ENCODE data around the gene MRTFB. TPM values are rescaled to one million over a fixed set of nuclear protein-coding genes. Genes with fewer than 3 reads are reported as not detected.
A peak's percentile ranks its signal among the peaks of the same experiment; 100 is the strongest.

Gene MRTFB
- total RNA-seq, 4 donors from 2014 or later = 37.8 to 82.7 (median 47.9) TPM

GRCh38 chr16:14086477-14086876, 15.4 kb downstream of the MRTFB start:
- in situ Hi-C loops (cut with MboI; ENCODE audit: low pct_ligation_motif_present in 1 of 4, low pct_unique_long_range_greater_than_20kb in 1 of 4, low sequenced_read_pairs in 3 of 4) = no loop called here
- DNase-seq = no peak
- WGBS, 2 donors (ENCODE audit: low coverage in 1 of 2) = 67 to 77% methylated on average over 1 of the region's 1 CpG
- no peak overlapping the region for H3K27ac ChIP-seq
- no peaks in the 10 kb centered on the region for H3K9me3 ChIP-seq
- no peak for TF ChIP-seq EP300 (IDR thresholded peaks at IDR 0.05; ENCODE audit: low read depth)
- TF ChIP-seq, protein P1, sequence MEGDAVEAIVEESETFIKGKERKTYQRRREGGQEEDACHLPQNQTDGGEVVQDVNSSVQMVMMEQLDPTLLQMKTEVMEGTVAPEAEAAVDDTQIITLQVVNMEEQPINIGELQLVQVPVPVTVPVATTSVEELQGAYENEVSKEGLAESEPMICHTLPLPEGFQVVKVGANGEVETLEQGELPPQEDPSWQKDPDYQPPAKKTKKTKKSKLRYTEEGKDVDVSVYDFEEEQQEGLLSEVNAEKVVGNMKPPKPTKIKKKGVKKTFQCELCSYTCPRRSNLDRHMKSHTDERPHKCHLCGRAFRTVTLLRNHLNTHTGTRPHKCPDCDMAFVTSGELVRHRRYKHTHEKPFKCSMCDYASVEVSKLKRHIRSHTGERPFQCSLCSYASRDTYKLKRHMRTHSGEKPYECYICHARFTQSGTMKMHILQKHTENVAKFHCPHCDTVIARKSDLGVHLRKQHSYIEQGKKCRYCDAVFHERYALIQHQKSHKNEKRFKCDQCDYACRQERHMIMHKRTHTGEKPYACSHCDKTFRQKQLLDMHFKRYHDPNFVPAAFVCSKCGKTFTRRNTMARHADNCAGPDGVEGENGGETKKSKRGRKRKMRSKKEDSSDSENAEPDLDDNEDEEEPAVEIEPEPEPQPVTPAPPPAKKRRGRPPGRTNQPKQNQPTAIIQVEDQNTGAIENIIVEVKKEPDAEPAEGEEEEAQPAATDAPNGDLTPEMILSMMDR (IDR thresholded peaks at IDR 0.05) = no peak
- no peak for TF ChIP-seq POLR2A (IDR thresholded peaks at IDR 0.05)
- no peak for TF ChIP-seq POLR2AphosphoS5 (IDR thresholded peaks at IDR 0.05)
- no peak overlapping the region for H3K4me3 ChIP-seq
- intact Hi-C loops (cut with DNase I; ENCODE audit: low total_unique reads) = no loop called here
- peaks cover 0 to 4% (median 0%) of the 10 kb centered on the region in 4 donors for H3K36me3 ChIP-seq
- peaks cover 24 to 57% (median 35%) of the 10 kb centered on the region in 4 donors for H3K4me1 ChIP-seq
- H3K27me3 ChIP-seq = no peaks in the 10 kb centered on the region

GRCh38 chr16:14087181-14087580, 16.1 kb downstream of the MRTFB start:
- Histone ChIP-seq H3K4me3 (no peak overlapping the region), H3K4me1 (peaks cover 26 to 61% (median 37%) of the 10 kb centered on the region in 4 donors), H3K27me3 (no peaks in the 10 kb centered on the region), H3K9me3 (no peaks in the 10 kb centered on the region), H3K36me3 (peaks cover 0 to 4% (median 0%) of the 10 kb centered on the region in 4 donors), H3K27ac (peak overlapping the region in 1 of 4 donors; percentile 69)
- intact Hi-C loops (cut with DNase I; ENCODE audit: low total_unique reads) = no loop called here
- no peak for DNase-seq
- TF ChIP-seq, protein P1 (IDR thresholded peaks at IDR 0.05) = no peak
- TF ChIP-seq POLR2AphosphoS5 (IDR thresholded peaks at IDR 0.05) = no peak
- in situ Hi-C loops (cut with MboI; ENCODE audit: low pct_ligation_motif_present in 1 of 4, low pct_unique_long_range_greater_than_20kb in 1 of 4, low sequenced_read_pairs in 3 of 4) = no loop called here
- WGBS, 2 donors (ENCODE audit: low coverage in 1 of 2) = 100% methylated on average over 1 of the region's 1 CpG

GRCh38 chr16:14087590-14088154, 16.6 kb downstream of the MRTFB start:
- WGBS, 2 donors (ENCODE audit: low coverage in 1 of 2) = 57 to 73% methylated on average over 3 of the region's 3 CpGs
- TF ChIP-seq POLR2AphosphoS5 (IDR thresholded peaks at IDR 0.05) = no peak
- TF ChIP-seq POLR2A (IDR thresholded peaks at IDR 0.05) = no peak
- TF ChIP-seq EP300 (IDR thresholded peaks at IDR 0.05; ENCODE audit: low read depth) = no peak
- TF ChIP-seq, protein P1 (IDR thresholded peaks at IDR 0.05) = no peak
- in situ Hi-C loops (cut with MboI; ENCODE audit: low pct_ligation_motif_present in 1 of 4, low pct_unique_long_range_greater_than_20kb in 1 of 4, low sequenced_read_pairs in 3 of 4) = no loop called here
- no peak for DNase-seq
- intact Hi-C loops (cut with DNase I; ENCODE audit: low total_unique reads) = no loop called here
- H3K4me3 ChIP-seq = no peak overlapping the region
- H3K4me1 ChIP-seq = peaks cover 26 to 61% (median 37%) of the 10 kb centered on the region in 4 donors
- H3K36me3 ChIP-seq = peaks cover 0 to 4% (median 0%) of the 10 kb centered on the region in 4 donors
- H3K9me3 ChIP-seq = no peaks in the 10 kb centered on the region
- peak overlapping the region; percentile 46 to 73 (median 66) for H3K27ac ChIP-seq
- no peaks in the 10 kb centered on the region for H3K27me3 ChIP-seq

DNA sequence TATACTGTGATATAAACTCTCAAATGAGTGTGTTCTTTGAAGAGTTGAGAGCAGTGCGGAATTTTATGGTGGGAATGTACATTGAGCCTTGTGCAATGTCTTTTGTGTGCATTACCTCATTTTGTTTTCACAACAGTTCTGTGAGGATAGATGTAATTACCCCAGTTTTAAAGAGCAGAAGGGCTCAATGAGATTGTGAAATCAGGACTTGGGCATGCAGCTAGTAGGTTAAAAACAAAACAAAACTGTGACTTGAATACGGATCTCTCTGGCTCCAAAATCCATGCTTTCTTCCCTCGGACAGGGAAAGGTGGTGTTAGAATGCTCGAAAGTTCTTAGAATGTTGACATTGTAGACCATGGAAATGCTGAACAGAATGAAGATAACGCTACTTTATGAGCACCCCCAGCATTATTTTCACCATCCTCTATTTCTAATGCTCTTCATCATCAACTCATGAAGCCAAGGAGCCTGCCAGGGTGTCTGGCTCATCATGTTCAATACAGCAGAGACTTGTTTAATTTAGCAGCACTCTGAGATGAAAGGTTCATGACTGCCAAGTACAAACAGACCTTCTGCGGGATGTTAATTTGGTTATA, 17.1 kb downstream of the MRTFB start:
- intact Hi-C loops (cut with DNase I; ENCODE audit: low total_unique reads) (no loop called here), in situ Hi-C loops (cut with MboI; ENCODE audit: low pct_ligation_motif_present in 1 of 4, low pct_unique_long_range_greater_than_20kb in 1 of 4, low sequenced_read_pairs in 3 of 4) (no loop called here)
- no peak for DNase-seq
- Histone ChIP-seq H3K4me3 (no peak overlapping the region), H3K27me3 (no peaks in the 10 kb centered on the region), H3K27ac (peak overlapping the region; percentile 46 to 73 (median 66)), H3K36me3 (peaks cover 0 to 4% (median 0%) of the 10 kb centered on the region in 4 donors), H3K9me3 (no peaks in the 10 kb centered on the region), H3K4me1 (peaks cover 26 to 64% (median 40%) of the 10 kb centered on the region in 4 donors)
- 29 to 40% methylated on average over 4 to 6 of the region's 6 CpGs for WGBS, 2 donors (ENCODE audit: low coverage in 1 of 2)
- TF ChIP-seq EP300 (IDR thresholded peaks at IDR 0.05; ENCODE audit: low read depth) (no peak), POLR2A (IDR thresholded peaks at IDR 0.05) (no peak), POLR2AphosphoS5 (IDR thresholded peaks at IDR 0.05) (no peak)
- TF ChIP-seq, protein P1 (IDR thresholded peaks at IDR 0.05) = no peak
